ENCODE data around the gene FAM237B. TPM values are rescaled to one million over a fixed set of nuclear protein-coding genes. Genes with fewer than 3 reads are reported as not detected.

The FAM237B gene
- total RNA-seq, 4 donors from 2014 or later = not detected

DNA sequence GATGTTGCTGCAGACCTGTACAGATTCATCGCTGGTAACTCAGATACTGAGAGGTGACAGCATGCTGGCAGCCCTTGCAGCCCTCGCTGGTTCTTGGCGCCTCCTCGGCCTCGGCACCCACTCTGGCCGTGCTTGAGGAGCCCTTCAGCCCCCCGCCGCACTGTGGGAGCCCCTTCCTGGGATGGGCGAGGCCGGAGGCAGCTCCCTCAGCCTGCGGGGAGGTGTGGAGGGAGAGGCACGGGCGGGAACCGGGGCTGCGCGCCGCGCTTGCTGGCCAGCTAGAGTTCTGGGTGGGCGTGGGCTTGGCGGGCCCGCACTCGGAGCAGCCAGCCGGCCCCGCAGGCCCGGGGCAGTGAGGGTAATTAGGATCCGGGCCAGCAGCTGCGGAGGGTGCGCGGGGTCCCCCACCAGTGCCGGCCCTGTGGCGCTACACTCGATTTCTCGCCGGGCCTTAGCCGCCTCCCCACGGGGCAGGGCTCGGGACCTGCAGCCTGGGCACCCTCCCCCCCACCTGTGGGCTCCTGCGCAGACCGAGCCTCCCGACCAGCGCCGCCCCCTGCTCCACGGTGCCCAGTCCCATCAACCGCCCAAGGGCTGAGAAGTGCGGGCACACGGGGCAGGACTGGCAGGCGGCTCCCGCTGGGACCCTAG, 13.2 kb upstream of the FAM237B start:
- TF ChIP-seq, protein P1, sequence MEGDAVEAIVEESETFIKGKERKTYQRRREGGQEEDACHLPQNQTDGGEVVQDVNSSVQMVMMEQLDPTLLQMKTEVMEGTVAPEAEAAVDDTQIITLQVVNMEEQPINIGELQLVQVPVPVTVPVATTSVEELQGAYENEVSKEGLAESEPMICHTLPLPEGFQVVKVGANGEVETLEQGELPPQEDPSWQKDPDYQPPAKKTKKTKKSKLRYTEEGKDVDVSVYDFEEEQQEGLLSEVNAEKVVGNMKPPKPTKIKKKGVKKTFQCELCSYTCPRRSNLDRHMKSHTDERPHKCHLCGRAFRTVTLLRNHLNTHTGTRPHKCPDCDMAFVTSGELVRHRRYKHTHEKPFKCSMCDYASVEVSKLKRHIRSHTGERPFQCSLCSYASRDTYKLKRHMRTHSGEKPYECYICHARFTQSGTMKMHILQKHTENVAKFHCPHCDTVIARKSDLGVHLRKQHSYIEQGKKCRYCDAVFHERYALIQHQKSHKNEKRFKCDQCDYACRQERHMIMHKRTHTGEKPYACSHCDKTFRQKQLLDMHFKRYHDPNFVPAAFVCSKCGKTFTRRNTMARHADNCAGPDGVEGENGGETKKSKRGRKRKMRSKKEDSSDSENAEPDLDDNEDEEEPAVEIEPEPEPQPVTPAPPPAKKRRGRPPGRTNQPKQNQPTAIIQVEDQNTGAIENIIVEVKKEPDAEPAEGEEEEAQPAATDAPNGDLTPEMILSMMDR (IDR thresholded peaks at IDR 0.05 in 4 of 5, conservative IDR thresholded peaks at IDR 0.05 in 1 of 5) = no peak
- no peak for TF ChIP-seq POLR2A (IDR thresholded peaks at IDR 0.05)
- no peaks in the 10 kb centered on the region for H3K36me3 ChIP-seq
- intact Hi-C loops (cut with DNase I; ENCODE audit: low total_unique reads) = no loop called here
- H3K4me3 ChIP-seq = no peak overlapping the region
- H3K27ac ChIP-seq = no peak overlapping the region
- H3K4me1 ChIP-seq = no peaks in the 10 kb centered on the region
- DNase-seq (no peak), ATAC-seq (no peak)
- in situ Hi-C loops (cut with MboI; ENCODE audit: low sequenced_read_pairs in 4 of 4) = no loop called here
- H3K9me3 ChIP-seq = no peaks in the 10 kb centered on the region
- no peaks in the 10 kb centered on the region for H3K27me3 ChIP-seq

DNA sequence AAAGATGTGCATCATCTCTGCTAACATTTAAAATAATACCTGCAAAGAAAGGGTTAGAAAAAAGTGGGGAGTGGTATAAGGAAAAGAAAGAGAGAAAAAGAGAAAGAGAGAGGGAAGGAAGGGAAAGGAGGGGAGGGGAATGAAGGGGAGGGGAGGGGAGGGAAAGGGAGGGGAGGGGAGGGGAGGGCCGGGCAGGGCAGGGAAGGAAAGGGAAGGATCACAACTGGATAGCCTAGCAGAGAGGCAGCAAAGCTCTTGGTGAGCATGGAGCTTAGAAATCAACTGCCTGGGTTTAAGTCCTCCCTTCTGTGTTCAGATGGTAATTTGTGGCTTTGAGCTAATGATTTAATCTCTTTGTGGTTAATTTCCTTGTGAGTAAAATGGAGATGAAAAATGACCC, 5.4 kb upstream of the FAM237B start:
- Histone ChIP-seq H3K27me3 (peaks cover 11 to 15% (median 12%) of the 10 kb centered on the region in 3 donors), H3K36me3 (no peaks in the 10 kb centered on the region), H3K9me3 (no peaks in the 10 kb centered on the region), H3K27ac (no peak overlapping the region), H3K4me1 (no peaks in the 10 kb centered on the region), H3K4me3 (no peak overlapping the region)
- DNase-seq = no peak
- in situ Hi-C loops (cut with MboI; ENCODE audit: low sequenced_read_pairs in 4 of 4) = no loop called here
- intact Hi-C loops (cut with DNase I; ENCODE audit: low total_unique reads) = no loop called here
- TF ChIP-seq POLR2A (IDR thresholded peaks at IDR 0.05) = no peak
- TF ChIP-seq, protein P1 (IDR thresholded peaks at IDR 0.05 in 4 of 5, conservative IDR thresholded peaks at IDR 0.05 in 1 of 5) = no peak
- no peak for ATAC-seq

DNA sequence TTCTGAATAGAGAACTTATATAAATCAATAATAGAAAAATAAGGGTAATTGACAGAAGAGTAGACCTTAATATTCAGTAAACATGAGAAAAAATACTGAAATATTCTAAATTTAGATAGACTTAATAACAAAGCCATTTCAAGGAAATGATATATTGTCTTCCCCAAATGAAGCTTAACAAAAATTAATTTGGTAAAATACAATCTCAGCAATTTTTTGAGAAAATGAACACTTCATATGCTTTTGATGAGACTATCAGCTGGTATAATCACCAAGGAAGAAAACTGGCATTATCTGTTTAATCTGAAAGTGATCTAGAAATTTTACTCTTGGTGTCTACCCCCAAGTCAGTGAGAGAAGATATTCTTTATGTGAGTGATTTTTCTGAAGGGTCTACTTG, 1.7 kb upstream of the FAM237B start:
- in situ Hi-C loops (cut with MboI; ENCODE audit: low sequenced_read_pairs in 4 of 4) (no loop called here), intact Hi-C loops (cut with DNase I; ENCODE audit: low total_unique reads) (no loop called here)
- peaks cover 28 to 35% (median 29%) of the 10 kb centered on the region in 3 donors for H3K27me3 ChIP-seq

DNA sequence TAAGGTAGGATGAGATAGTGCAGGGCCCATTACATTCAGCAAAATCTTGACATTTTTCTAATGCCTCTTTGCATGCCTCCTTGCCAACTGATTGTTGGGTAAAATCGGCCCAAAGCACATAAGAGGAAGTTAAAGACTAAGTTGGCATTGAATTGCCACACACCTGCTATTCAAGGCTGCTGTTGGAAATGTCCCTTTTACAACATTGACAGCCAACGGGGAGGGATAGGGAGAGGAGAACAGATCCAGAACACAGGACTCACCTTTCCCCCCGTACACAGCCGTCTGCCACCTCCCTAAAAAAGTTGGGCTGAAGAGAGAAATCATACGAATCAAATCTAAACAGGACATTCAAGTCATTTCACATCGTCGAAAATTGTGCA, 695 bp downstream of the FAM237B start:
- ATAC-seq (no peak), DNase-seq (no peak)
- TF ChIP-seq POLR2A (IDR thresholded peaks at IDR 0.05) = no peak
- TF ChIP-seq, protein P1 (IDR thresholded peaks at IDR 0.05 in 4 of 5, conservative IDR thresholded peaks at IDR 0.05 in 1 of 5) = no peak
- no peaks in the 10 kb centered on the region for H3K4me1 ChIP-seq
- H3K9me3 ChIP-seq = no peaks in the 10 kb centered on the region
- intact Hi-C loops (cut with DNase I; ENCODE audit: low total_unique reads) = no loop called here
- in situ Hi-C loops (cut with MboI; ENCODE audit: low sequenced_read_pairs in 4 of 4) = no loop called here
- no peak overlapping the region for H3K27ac ChIP-seq
- H3K36me3 ChIP-seq = no peaks in the 10 kb centered on the region
- peaks cover 28 to 35% (median 29%) of the 10 kb centered on the region in 3 donors for H3K27me3 ChIP-seq
- H3K4me3 ChIP-seq = no peak overlapping the region

More for the DNA sequence above, 1.7 kb upstream of the FAM237B start:
- Histone ChIP-seq H3K4me1 (no peaks in the 10 kb centered on the region), H3K27ac (no peak overlapping the region), H3K36me3 (no peaks in the 10 kb centered on the region), H3K4me3 (no peak overlapping the region), H3K9me3 (no peaks in the 10 kb centered on the region)
- ATAC-seq (no peak), DNase-seq (no peak)
- TF ChIP-seq, protein P1 (IDR thresholded peaks at IDR 0.05 in 4 of 5, conservative IDR thresholded peaks at IDR 0.05 in 1 of 5) = no peak
- TF ChIP-seq POLR2A (IDR thresholded peaks at IDR 0.05) = no peak

DNA sequence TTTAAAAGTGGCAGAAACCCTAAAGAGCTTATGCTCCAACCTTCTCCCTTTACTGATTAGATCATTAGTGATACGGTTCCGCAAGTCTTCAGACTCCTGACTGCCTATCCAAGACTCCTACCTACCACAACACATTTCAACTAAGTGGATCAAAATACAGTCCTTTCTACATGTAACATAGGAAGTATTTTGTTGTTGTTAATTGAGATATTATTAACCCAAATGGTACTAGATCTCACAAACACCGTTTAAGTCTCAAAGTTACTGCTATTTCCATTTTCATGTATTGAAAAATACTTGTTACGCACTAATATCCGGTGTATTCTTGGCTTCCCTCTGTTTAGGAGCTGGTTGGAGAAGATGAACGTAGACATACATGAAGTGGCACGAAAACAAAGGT, 1.1 kb downstream of the FAM237B start:
- Histone ChIP-seq H3K4me1 (no peaks in the 10 kb centered on the region), H3K4me3 (no peak overlapping the region), H3K27me3 (peaks cover 28 to 35% (median 29%) of the 10 kb centered on the region in 3 donors), H3K36me3 (no peaks in the 10 kb centered on the region), H3K9me3 (no peaks in the 10 kb centered on the region), H3K27ac (no peak overlapping the region)
- intact Hi-C loops (cut with DNase I; ENCODE audit: low total_unique reads) = no loop called here
- TF ChIP-seq POLR2A (IDR thresholded peaks at IDR 0.05) = no peak
- TF ChIP-seq, protein P1 (IDR thresholded peaks at IDR 0.05 in 4 of 5, conservative IDR thresholded peaks at IDR 0.05 in 1 of 5) = no peak
- in situ Hi-C loops (cut with MboI; ENCODE audit: low sequenced_read_pairs in 4 of 4) = no loop called here
- DNase-seq = no peak
- no peak for ATAC-seq

Measured in gastrocnemius medialis (tissue), 4 donors.